Right lobe of liver (tissue), 6 donors: ENCODE measurements around the gene CENPM. TPM values are rescaled to one million over a fixed set of nuclear protein-coding genes. Genes with fewer than 3 reads are reported as not detected.

Experiments
- ATAC-seq, 4 donors: fragments of 200-7000 bp; cut with Tn5 transposase; one replicate each; pipeline ENCODE4 v1.9.1; 2020; ENCODE audit warnings: mild to moderate bottlenecking in 4 of 4, moderate library complexity in 4 of 4
- DNase-seq, 3 donors: peaks; one replicate each; pipeline ENCODE4 v3.0.0-alpha.2; 2020
- H3K27ac ChIP-seq, 3 donors: fragments of 200-600 bp; one replicate each; pipeline ENCODE4 v1.8.0; 2022
- H3K27me3 ChIP-seq, 2 donors: fragments of 200-600 bp; one replicate each; pipeline ENCODE4 v1.8.0; 2022
- H3K36me3 ChIP-seq, 4 donors: fragments of 200-600 bp; sonication (generic) in 1 of 4; one replicate each; pipeline versions ENCODE4 v1.5.1 to v1.8.0; 2017 to 2022; ENCODE audit warnings: control low read depth in 1 of 4
- H3K4me1 ChIP-seq, 4 donors: fragments of 200-600 bp; sonication (generic) in 1 of 4; one replicate each; pipeline versions ENCODE4 v1.5.1 to v1.8.0; 2017 to 2022; ENCODE audit warnings: control low read depth in 1 of 4
- H3K4me3 ChIP-seq, 3 donors: fragments of 200-600 bp; one replicate each; pipeline ENCODE4 v1.8.0; 2022
- H3K9me3 ChIP-seq, 4 donors: fragments of 200-600 bp; sonication (generic) in 1 of 4; one replicate each; pipeline versions ENCODE4 v1.5.1 to v1.8.0; 2017 to 2022; ENCODE audit warnings: control low read depth in 1 of 4
- POLR2A ChIP-seq: fragments of 450-650 bp; IDR thresholded peaks from one replicate; pipeline ENCODE4 v1.6.1; 2017; ENCODE audit warnings: antibody characterized with exemption, mild to moderate bottlenecking
- WGBS: methylation state at CpG from one replicate; pipeline ENCODE4 v1.1.6; 2018; ENCODE audit warnings: low coverage, low lambda C conversion rate; ENCODE audit not compliant: insufficient coverage; ENCODE audit errors: missing lambda C conversion rate; 5-methylcytosine and 5-hydroxymethylcytosine counted together
- intact Hi-C, 2 donors: fragments of 100-400 bp; cut with DNase I; formaldehyde crosslinking; loops; one replicate each; pipeline versions ENCODE4 v1.11.2 to v1.14.1; 2022
- total RNA-seq, 6 experiments: library from RNA; depleted of rRNA in 2 of 6; stranded (reverse); fragments of >200 nt in 2 of 6; fragmentation: NEBNext Ultra II Directional in 3 of 6; extraction: Animal tissue kit (Norgen Biotek cat#: 25700) in 3 of 6; gene quantifications; one replicate each; pipeline versions ENCODE4 v1.1.0 to v1.2.4, GENCODE V29; 2016 to 2023
- TF ChIP-seq, protein P1 (sequence below), 4 donors: fragments of 200-600 bp in 3 of 4; fragments of 450-650 bp in 1 of 4; IDR thresholded peaks; one replicate each; pipeline versions ENCODE4 v1.5.1 to v1.8.0; 2016 to 2022; ENCODE audit warnings: antibody characterized with exemption in 4 of 4, mild to moderate bottlenecking in 2 of 4
- donor health status: DM: no; HTN: yes; CAD: no.
- donor health status: DM: no; HTN: no; CAD: no.
- donor health status: DM: no; HTN: no; CAD: no.
- donor health status: DM: no; HTN: yes; CAD: no.
- donor health status: DM: no; HTN: yes; CAD: no.

Gene CENPM
- total RNA-seq, 6 experiments from 2014 or later = 0.29 to 3.7 (median 1.8) TPM; not detected in 2

DNA sequence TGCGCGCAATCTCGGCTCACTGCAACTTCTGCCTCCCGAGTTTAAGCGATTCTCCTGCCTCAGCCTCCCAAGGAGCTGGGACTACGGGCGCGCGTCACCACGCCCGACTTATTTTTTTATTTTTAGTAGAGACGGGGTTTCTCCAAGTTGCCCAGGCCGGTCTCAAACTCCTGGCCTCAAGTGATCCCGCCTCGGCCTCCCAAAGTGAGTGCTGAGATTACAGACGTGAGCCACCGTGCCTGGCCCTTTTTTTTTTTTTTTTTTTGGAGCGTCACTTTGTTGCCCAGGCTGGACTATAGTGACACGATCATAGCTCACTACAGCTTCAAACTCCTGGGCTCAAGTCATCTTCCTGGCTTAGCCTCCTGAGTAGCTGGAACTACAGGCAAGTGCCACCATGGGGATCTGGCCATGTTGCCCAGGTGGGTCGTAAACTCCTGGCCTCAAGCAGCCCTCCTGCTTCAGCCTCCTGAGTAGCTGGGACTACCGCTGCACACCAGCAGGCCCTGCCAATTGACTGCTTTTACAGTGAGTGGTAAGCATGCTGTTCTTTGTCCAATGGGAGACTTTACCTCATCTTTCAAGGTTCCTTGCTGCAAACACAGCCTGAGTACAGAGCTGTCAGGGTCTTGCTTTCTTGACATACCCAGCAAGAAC is 600 bp upstream of the CENPM start:
- H3K27ac ChIP-seq = no peak overlapping the region
- no peak for DNase-seq
- no peaks in the 10 kb centered on the region for H3K36me3 ChIP-seq
- 70% methylated on average over 16 of the region's 21 CpGs for WGBS
- TF ChIP-seq, protein P1, sequence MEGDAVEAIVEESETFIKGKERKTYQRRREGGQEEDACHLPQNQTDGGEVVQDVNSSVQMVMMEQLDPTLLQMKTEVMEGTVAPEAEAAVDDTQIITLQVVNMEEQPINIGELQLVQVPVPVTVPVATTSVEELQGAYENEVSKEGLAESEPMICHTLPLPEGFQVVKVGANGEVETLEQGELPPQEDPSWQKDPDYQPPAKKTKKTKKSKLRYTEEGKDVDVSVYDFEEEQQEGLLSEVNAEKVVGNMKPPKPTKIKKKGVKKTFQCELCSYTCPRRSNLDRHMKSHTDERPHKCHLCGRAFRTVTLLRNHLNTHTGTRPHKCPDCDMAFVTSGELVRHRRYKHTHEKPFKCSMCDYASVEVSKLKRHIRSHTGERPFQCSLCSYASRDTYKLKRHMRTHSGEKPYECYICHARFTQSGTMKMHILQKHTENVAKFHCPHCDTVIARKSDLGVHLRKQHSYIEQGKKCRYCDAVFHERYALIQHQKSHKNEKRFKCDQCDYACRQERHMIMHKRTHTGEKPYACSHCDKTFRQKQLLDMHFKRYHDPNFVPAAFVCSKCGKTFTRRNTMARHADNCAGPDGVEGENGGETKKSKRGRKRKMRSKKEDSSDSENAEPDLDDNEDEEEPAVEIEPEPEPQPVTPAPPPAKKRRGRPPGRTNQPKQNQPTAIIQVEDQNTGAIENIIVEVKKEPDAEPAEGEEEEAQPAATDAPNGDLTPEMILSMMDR (IDR thresholded peaks at IDR 0.05) = no peak
- no peak for TF ChIP-seq POLR2A
- peak overlapping the region; percentile 55 to 79 (median 76) for H3K4me3 ChIP-seq
- intact Hi-C loops = loop anchor here in 1 of 2 donors (10.0 kb wide), 1 partner anchor 203 kb away; no protein-coding TSS in a partner anchor
- no peaks in the 10 kb centered on the region for H3K9me3 ChIP-seq
- no peaks in the 10 kb centered on the region for H3K27me3 ChIP-seq
- ATAC-seq = no peak
- H3K4me1 ChIP-seq = peaks cover 0 to 9% (median 0%) of the 10 kb centered on the region in 4 donors

- no peak overlapping the region for H3K27ac ChIP-seq
- 65% methylated on average over 9 of the region's 9 CpGs for WGBS
- H3K4me3 ChIP-seq = no peak overlapping the region
- no peaks in the 10 kb centered on the region for H3K27me3 ChIP-seq
- no peaks in the 10 kb centered on the region for H3K9me3 ChIP-seq
- H3K36me3 ChIP-seq = no peaks in the 10 kb centered on the region
- peaks cover 0 to 9% (median 0%) of the 10 kb centered on the region in 4 donors for H3K4me1 ChIP-seq
- ATAC-seq (no peak), DNase-seq (no peak)
- TF ChIP-seq, protein P1 (IDR thresholded peaks at IDR 0.05) = no peak
- TF ChIP-seq POLR2A = no peak
- intact Hi-C loops = loop anchor here (5.0 to 10.0 kb wide), 2 partner anchors 126 to 199 kb away; no protein-coding TSS in a partner anchor
These were observed 3.2 kb downstream of the CENPM start for GRCh38 chr22:41943661-41944209.

DNA sequence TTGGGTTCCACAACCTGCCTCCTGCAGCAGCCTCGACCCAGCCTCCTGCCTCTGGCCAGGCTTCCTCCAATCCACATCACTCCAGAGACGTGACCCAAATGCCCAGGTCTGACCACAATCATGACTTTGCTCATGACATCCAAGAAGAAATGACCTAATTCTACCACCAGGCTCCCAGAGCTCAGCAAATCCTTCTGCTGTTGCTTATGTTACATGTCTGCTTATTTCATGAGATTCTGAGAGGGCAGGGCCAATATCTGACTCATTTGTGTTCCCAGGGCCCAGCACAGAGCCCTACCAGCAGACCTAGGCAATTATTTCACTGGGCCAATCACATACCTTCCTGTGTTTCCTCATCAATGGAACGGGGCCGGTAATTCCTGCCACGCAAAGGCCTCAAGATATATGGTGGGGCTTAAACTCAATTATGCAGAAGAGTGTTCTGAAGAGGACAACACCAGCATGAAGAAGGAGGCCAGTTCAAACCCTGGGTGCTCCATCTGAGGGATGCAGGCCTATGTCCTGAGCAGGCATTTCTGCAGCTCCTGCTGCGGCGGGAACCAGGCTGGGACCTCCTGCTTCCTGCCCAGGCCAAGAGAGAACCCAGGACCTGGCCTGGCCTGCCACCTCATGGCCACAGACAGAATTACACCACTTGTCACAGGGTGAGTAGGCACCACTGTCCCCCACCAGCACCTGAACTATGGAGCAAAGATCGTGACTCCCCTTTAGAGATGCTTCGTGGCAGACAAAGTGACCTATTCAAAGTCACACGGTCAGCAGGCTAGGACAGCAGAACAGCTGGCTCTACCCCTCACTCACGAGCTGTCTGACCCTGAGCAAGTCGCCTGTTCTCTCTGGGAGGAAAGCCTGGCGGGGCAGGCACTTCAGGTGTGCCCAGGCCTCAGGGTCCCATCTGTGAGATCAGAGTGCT is 5.9 kb downstream of the CENPM start:
- Histone ChIP-seq H3K4me3 (no peak overlapping the region), H3K27ac (peak overlapping the region in 1 of 3 donors; percentile 8), H3K9me3 (no peaks in the 10 kb centered on the region), H3K36me3 (no peaks in the 10 kb centered on the region), H3K4me1 (peaks cover 0 to 4% (median 0%) of the 10 kb centered on the region in 4 donors), H3K27me3 (no peaks in the 10 kb centered on the region)
- peak; percentile 95 to 98 (median 96) for ATAC-seq
- DNase-seq = peak; percentile 79 to 85 (median 82)
- TF ChIP-seq, protein P1 (IDR thresholded peaks at IDR 0.05) = peak; percentile 90 to 97 (median 92)
- TF ChIP-seq POLR2A = no peak
- intact Hi-C loops = loop anchor here (5.0 to 10.0 kb wide), 2 partner anchors 124 to 196 kb away; no protein-coding TSS in a partner anchor
- 41% methylated on average over 6 of the region's 13 CpGs for WGBS

GRCh38 chr22:41939981-41940831 is 6.7 kb downstream of the CENPM start:
- Histone ChIP-seq H3K4me3 (no peak overlapping the region), H3K4me1 (no peaks in the 10 kb centered on the region), H3K9me3 (no peaks in the 10 kb centered on the region), H3K36me3 (no peaks in the 10 kb centered on the region), H3K27me3 (no peaks in the 10 kb centered on the region), H3K27ac (peak overlapping the region in 1 of 3 donors; percentile 8)
- TF ChIP-seq POLR2A = peak; percentile 20
- TF ChIP-seq, protein P1 (IDR thresholded peaks at IDR 0.05) = no peak
- intact Hi-C loops = loop anchor here (5.0 to 10.0 kb wide), 3 partner anchors 113 to 195 kb away; no protein-coding TSS in a partner anchor
- DNase-seq (no peak), ATAC-seq (peak in 1 of 4 donors; percentile 8)
- 79% methylated on average over 9 of the region's 13 CpGs for WGBS
